A549 (cell line): ENCODE results near the gene SBF2.

Experiments used
- BHLHE40 ChIP-seq: IDR thresholded peaks from 2 replicates; pipeline ENCODE4 v1.6.1; 2012; ENCODE audit warnings: low read depth, low read length, inconsistent platforms
- CTCF ChIP-seq: fragments of >200 bp; sonication (Bioruptor Twin); formaldehyde crosslinking; IDR thresholded peaks from 3 replicates; pipeline ENCODE4 v1.5.1; 2016
- ESRRA ChIP-seq: fragments of 150-350 bp; IDR thresholded peaks from 2 replicates; pipeline ENCODE4 v1.6.1; 2014; ENCODE audit warnings: mild to moderate bottlenecking, low read length, borderline replicate concordance
- MYC ChIP-seq: IDR thresholded peaks from 2 replicates; pipeline ENCODE4 v1.6.1; 2012; ENCODE audit warnings: mild to moderate bottlenecking, inconsistent platforms, low read length, improper control_type of control experiment, borderline replicate concordance
- RNF2 ChIP-seq: fragments of 200-600 bp; sonication (generic); IDR thresholded peaks from 2 replicates; pipeline ENCODE4 v1.6.1; 2016; ENCODE audit warnings: low read depth, mild to moderate bottlenecking, antibody characterized with exemption, moderate library complexity, borderline replicate concordance

- no peak for TF ChIP-seq MYC
- TF ChIP-seq CTCF, result no peak
- no peak for TF ChIP-seq BHLHE40
- TF ChIP-seq ESRRA, result no peak
- TF ChIP-seq RNF2, result no peak
These were observed 229.2 kb downstream of the SBF2 start for GRCh38 chr11:10064828-10065227.
